IMR-90 (cell line): ENCODE measurements around the gene MYT1.

Experiments
- BHLHE40 ChIP-seq: fragments of 150-350 bp; IDR thresholded peaks from 2 replicates; pipeline ENCODE4 v1.6.1; 2016; ENCODE audit warnings: mild to moderate bottlenecking, low read depth, low read length
- CEBPB ChIP-seq: IDR thresholded peaks from 2 replicates; pipeline ENCODE4 v1.6.1; 2012; ENCODE audit warnings: low read depth, low read length, improper control_type of control experiment
- CHD1 ChIP-seq: IDR thresholded peaks from 2 replicates; pipeline ENCODE4 v1.6.1; 2012; ENCODE audit warnings: low read depth, low read length, improper control_type of control experiment
- CTCF ChIP-seq: conservative IDR thresholded peaks from 2 replicates; pipeline ENCODE4 v1.5.1; 2012; ENCODE audit warnings: mild to moderate bottlenecking, low read depth, low read length, improper control_type of control experiment
- FOS ChIP-seq: fragments of 150-350 bp; IDR thresholded peaks from 2 replicates; pipeline ENCODE4 v1.6.1; 2016; ENCODE audit warnings: low read depth, low read length
- MAFK ChIP-seq: IDR thresholded peaks from 2 replicates; pipeline ENCODE4 v1.6.1; 2012; ENCODE audit warnings: low read depth, low read length, improper control_type of control experiment
- MAZ ChIP-seq: IDR thresholded peaks from 2 replicates; pipeline ENCODE4 v1.6.1; 2012; ENCODE audit warnings: low read depth, mild to moderate bottlenecking, low read length, improper control_type of control experiment, moderate library complexity, borderline replicate concordance
- MXI1 ChIP-seq: IDR thresholded peaks from 2 replicates; pipeline ENCODE4 v1.6.1; 2012; ENCODE audit warnings: low read depth, mild to moderate bottlenecking, low read length, moderate library complexity, borderline replicate concordance
- NFE2L2 ChIP-seq: fragments of 150-350 bp; IDR thresholded peaks from 2 replicates; pipeline ENCODE4 v1.6.1; 2016; ENCODE audit warnings: low read depth, mild to moderate bottlenecking, low read length
- POLR2A ChIP-seq: IDR thresholded peaks from 2 replicates; pipeline ENCODE4 v1.6.1; 2012; ENCODE audit warnings: mild to moderate bottlenecking, low read depth, low read length
- RAD21 ChIP-seq: IDR thresholded peaks from 2 replicates; pipeline ENCODE4 v1.6.1; 2012; ENCODE audit warnings: low read length, improper control_type of control experiment
- SMC3 ChIP-seq: fragments of 150-350 bp; IDR thresholded peaks from 2 replicates; pipeline ENCODE4 v1.6.1; 2016; ENCODE audit warnings: low read depth, mild to moderate bottlenecking, antibody characterized with exemption, low read length, moderate library complexity

GRCh38 chr20:64219730-64220129, 55.5 kb downstream of the MYT1 start:
- TF ChIP-seq NFE2L2: no peak
- no peak for TF ChIP-seq CTCF
- no peak for TF ChIP-seq CEBPB
- no peak for TF ChIP-seq MAZ
- no peak for TF ChIP-seq FOS
- no peak for TF ChIP-seq BHLHE40
- no peak for TF ChIP-seq POLR2A
- no peak for TF ChIP-seq MAFK
- TF ChIP-seq RAD21: no peak
- TF ChIP-seq CHD1: no peak
- TF ChIP-seq SMC3: no peak
- no peak for TF ChIP-seq MXI1
